ENCODE measurements around the gene ZNF839.
A peak's percentile ranks its signal among the peaks of the same experiment; 100 is the strongest.

The ZNF839 gene

GRCh38 chr14:102319351-102320032 lies at the start of gene ZNF839:
ZNF839 (plus strand) TSS chr14:102319746; CDS start chr14:102319766, 20 bp downstream.
- TF ChIP-seq CTCF (IDR thresholded peaks at IDR 0.05; ENCODE audit: insufficient read depth, low read depth, low read length, missing control alignments) = no peak
- peak within 1 kb of the TSS; percentile 84 for H3K4me3 ChIP-seq (ENCODE audit: low read depth, low read length)
- DNase-seq (ENCODE audit: low read depth) = peak; percentile 95

- DNase-seq (ENCODE audit: low read depth) = peak; percentile 18
- TF ChIP-seq CTCF (IDR thresholded peaks at IDR 0.05; ENCODE audit: insufficient read depth, low read depth, low read length, missing control alignments) = no peak
- no peak overlapping the region for H3K4me3 ChIP-seq (ENCODE audit: low read depth, low read length)
Observed at GRCh38 chr14:102272392-102272791, 47.2 kb upstream of the ZNF839 start.

GRCh38 chr14:102275866-102276265 lies 43.7 kb upstream of the ZNF839 start:
- TF ChIP-seq CTCF (IDR thresholded peaks at IDR 0.05; ENCODE audit: insufficient read depth, low read depth, low read length, missing control alignments) = no peak
- no peak for DNase-seq (ENCODE audit: low read depth)
- no peak overlapping the region for H3K4me3 ChIP-seq (ENCODE audit: low read depth, low read length)

GRCh38 chr14:102277874-102278630 lies 41.5 kb upstream of the ZNF839 start:
- DNase-seq (ENCODE audit: low read depth) = no peak
- TF ChIP-seq CTCF (IDR thresholded peaks at IDR 0.05; ENCODE audit: insufficient read depth, low read depth, low read length, missing control alignments) = no peak
- no peak overlapping the region for H3K4me3 ChIP-seq (ENCODE audit: low read depth, low read length)

GRCh38 chr14:102278631-102278935 lies 41.0 kb upstream of the ZNF839 start:
- DNase-seq (ENCODE audit: low read depth) = no peak
- TF ChIP-seq CTCF (IDR thresholded peaks at IDR 0.05; ENCODE audit: insufficient read depth, low read depth, low read length, missing control alignments) = no peak
- no peak overlapping the region for H3K4me3 ChIP-seq (ENCODE audit: low read depth, low read length)

- no peak for DNase-seq (ENCODE audit: low read depth)
- TF ChIP-seq CTCF (IDR thresholded peaks at IDR 0.05; ENCODE audit: insufficient read depth, low read depth, low read length, missing control alignments) = no peak
- no peak overlapping the region for H3K4me3 ChIP-seq (ENCODE audit: low read depth, low read length)
Observed at GRCh38 chr14:102279282-102279681, 40.3 kb upstream of the ZNF839 start.

All from GM12865 (cell line).